GM12872 (cell line): ENCODE measurements around the gene C16orf74.

ENCODE experiments used
- TF ChIP-seq, protein P1 (sequence below): IDR thresholded peaks from 3 replicates; pipeline ENCODE4 v1.5.1; 2011; ENCODE audit warnings: low read depth, mild to moderate bottlenecking, low read length, moderate library complexity; ENCODE audit not compliant: insufficient read depth

C16orf74 gene

GRCh38 chr16:85722128-85722893 is 28.6 kb downstream of the C16orf74 start:
- TF ChIP-seq, protein P1, sequence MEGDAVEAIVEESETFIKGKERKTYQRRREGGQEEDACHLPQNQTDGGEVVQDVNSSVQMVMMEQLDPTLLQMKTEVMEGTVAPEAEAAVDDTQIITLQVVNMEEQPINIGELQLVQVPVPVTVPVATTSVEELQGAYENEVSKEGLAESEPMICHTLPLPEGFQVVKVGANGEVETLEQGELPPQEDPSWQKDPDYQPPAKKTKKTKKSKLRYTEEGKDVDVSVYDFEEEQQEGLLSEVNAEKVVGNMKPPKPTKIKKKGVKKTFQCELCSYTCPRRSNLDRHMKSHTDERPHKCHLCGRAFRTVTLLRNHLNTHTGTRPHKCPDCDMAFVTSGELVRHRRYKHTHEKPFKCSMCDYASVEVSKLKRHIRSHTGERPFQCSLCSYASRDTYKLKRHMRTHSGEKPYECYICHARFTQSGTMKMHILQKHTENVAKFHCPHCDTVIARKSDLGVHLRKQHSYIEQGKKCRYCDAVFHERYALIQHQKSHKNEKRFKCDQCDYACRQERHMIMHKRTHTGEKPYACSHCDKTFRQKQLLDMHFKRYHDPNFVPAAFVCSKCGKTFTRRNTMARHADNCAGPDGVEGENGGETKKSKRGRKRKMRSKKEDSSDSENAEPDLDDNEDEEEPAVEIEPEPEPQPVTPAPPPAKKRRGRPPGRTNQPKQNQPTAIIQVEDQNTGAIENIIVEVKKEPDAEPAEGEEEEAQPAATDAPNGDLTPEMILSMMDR = no peak

DNA sequence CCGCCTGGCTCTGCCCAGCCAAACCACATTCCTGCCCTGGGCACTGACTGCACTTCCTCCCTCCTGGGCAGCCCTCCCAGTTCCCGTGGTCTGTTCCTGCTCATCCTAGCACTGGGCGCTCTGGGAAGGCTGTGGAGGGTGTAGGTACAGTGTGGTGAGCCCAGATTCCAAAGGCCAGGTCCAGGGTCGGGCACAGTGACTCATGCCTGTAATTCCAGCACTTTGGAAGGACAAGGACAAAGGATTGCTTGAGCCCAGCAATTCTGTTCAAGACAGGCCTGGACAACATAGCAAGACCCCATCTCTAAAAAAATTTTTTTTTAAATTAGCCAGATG is 30.6 kb downstream of the C16orf74 start:
- TF ChIP-seq, protein P1 = no peak

DNA sequence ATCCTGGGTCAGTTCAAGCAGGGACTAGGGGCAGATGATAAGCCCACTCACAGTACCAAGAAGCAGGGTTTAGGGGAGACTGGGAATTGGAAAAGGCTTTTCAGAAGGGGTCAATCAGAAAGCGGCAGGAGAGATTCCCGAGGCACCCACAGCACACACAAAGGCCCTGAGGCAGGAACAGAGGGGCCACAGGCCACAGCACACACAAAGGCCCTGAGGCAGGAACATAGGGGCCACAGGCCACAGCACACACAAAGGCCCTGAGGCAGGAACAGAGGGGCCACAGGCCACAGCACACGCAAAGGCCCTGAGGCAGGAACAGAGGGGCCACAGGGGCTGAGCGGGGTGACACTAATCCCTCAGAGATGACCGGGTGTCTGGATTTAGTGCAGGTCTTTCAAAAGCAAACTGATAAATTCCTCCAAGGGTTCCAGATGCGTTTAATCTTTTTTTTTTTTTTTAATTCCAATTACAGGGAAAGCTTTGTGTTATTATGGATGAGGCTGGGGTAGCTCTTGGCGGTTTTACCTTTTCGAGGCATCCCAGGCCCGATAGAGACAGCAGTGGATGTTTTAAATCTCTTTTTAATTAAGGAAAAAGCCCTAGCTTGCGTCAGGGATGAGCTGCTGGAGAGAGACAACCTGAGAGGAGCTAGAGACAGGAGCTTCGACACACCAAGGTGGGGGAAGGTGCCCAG is 31.1 kb downstream of the C16orf74 start:
- TF ChIP-seq, protein P1 = no peak

GRCh38 chr16:85718682-85719081 is 32.2 kb downstream of the C16orf74 start:
- TF ChIP-seq, protein P1 = peak; percentile 78

GRCh38 chr16:85718153-85718477 is 32.8 kb downstream of the C16orf74 start:
- TF ChIP-seq, protein P1 = no peak

- TF ChIP-seq, protein P1 = peak; percentile 65
These were observed 33.3 kb downstream of the C16orf74 start for GRCh38 chr16:85717393-85718152.

DNA sequence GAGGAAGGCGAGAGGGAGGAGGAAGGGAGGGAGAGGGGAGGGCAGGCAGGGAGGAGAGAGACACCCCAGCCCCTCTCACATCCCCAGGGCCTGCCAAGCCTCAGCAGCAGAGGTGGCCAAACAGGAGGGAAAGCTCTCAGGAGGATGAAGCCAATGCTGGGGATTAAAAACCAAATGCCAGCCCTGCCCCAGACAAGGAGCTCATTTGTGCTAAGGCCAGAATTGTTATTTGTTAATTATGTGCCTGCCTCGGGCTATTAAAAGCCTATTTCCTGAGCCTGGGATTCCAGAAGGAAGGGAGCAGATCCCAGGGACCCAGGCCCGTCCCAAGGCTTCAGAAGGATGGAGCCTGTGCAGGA is 34.2 kb downstream of the C16orf74 start:
- TF ChIP-seq, protein P1 = no peak
